ENCODE results near the gene NEK5.
"Not testable (repeated sequence)": the region's sequence is repeated elsewhere in the genome, so short reads cannot be mapped to it uniquely, and the experiment has no call there.

Gene NEK5

GRCh38 chr13:52109116-52109670 lies 19.7 kb downstream of the NEK5 start:
- peaks cover 2% of the 10 kb centered on the region for H3K27me3 Mint-ChIP-seq
- H3K4me1 Mint-ChIP-seq (ENCODE audit: low read depth), result no peaks in the 10 kb centered on the region
- H3K4me3 Mint-ChIP-seq, result no peak overlapping the region
- H3K36me3 Mint-ChIP-seq, result peaks cover 3% of the 10 kb centered on the region
- no peaks in the 10 kb centered on the region for H3K9me3 Mint-ChIP-seq (ENCODE audit: low read depth)
- no peak overlapping the region for H3K27ac Mint-ChIP-seq

- Mint-ChIP-seq H3K36me3 (peaks cover 3% of the 10 kb centered on the region), H3K4me1 (ENCODE audit: low read depth) (no peaks in the 10 kb centered on the region), H3K4me3 (no peak overlapping the region)
These were observed 23.0 kb downstream of the NEK5 start for GRCh38 chr13:52105841-52106240.

DNA sequence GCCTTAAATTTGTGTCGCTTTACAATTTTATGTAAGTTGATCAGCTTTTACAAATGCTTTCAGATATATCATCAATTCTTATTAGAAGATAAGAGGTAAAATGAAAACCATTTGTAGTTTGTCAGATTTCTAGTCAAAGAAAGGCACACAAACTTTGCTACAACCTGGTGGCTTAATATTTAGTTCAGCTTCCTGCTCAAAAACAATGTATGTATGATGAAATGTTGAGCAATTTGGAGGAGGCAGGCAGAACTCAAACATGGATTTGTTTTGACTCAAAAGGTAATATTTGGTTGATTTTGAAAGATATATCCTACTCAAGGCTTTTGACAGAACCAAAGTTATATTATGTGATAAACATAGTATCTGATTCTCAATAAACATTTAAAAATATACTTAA lies 24.2 kb downstream of the NEK5 start:
- Mint-ChIP-seq H3K27ac (no peak overlapping the region), H3K4me1 (ENCODE audit: low read depth) (no peaks in the 10 kb centered on the region), H3K9me3 (ENCODE audit: low read depth) (no peaks in the 10 kb centered on the region), H3K27me3 (peaks cover 2% of the 10 kb centered on the region), H3K4me3 (no peak overlapping the region), H3K36me3 (peaks cover 2% of the 10 kb centered on the region)

More at GRCh38 chr13:52105841-52106240, 23.0 kb downstream of the NEK5 start:
- Mint-ChIP-seq H3K27me3 (peaks cover 2% of the 10 kb centered on the region), H3K9me3 (ENCODE audit: low read depth) (no peaks in the 10 kb centered on the region), H3K27ac (no peak overlapping the region)

DNA sequence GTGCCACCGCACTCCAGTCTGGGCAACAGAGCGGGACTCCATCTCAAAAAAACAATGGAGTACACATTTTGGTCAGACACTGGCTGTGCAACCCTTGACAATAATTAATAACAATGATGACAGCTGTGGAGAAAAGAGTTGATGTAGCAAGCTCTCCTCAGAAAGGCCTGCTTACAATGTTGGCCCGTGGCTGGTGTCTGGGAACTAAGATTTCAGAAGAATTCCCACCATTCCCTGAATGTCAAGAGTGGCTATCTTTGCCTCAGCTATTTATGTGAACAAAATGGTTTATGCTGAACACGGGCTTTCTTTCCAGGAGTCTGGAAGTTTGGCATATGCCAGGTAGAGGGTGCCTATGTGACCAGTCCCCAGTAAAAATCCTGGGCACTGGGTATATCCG lies 25.5 kb downstream of the NEK5 start:
- no peaks in the 10 kb centered on the region for H3K36me3 Mint-ChIP-seq
- no peaks in the 10 kb centered on the region for H3K4me1 Mint-ChIP-seq (ENCODE audit: low read depth)
- H3K27me3 Mint-ChIP-seq, result peaks cover 2% of the 10 kb centered on the region
- H3K27ac Mint-ChIP-seq, result no peak overlapping the region
- no peak overlapping the region for H3K4me3 Mint-ChIP-seq
- H3K9me3 Mint-ChIP-seq (ENCODE audit: low read depth), result no peaks in the 10 kb centered on the region

- not testable (repeated sequence) for H3K27ac Mint-ChIP-seq, H3K36me3 Mint-ChIP-seq
These were observed 26.4 kb downstream of the NEK5 start for GRCh38 chr13:52102423-52102822.

GRCh38 chr13:52097197-52097596 lies 31.7 kb downstream of the NEK5 start:
- Mint-ChIP-seq H3K27me3 (peaks cover 1% of the 10 kb centered on the region), H3K4me3 (no peak overlapping the region), H3K36me3 (peaks cover 3% of the 10 kb centered on the region), H3K9me3 (ENCODE audit: low read depth) (no peaks in the 10 kb centered on the region), H3K27ac (no peak overlapping the region), H3K4me1 (ENCODE audit: low read depth) (no peaks in the 10 kb centered on the region)

More at GRCh38 chr13:52102423-52102822, 26.4 kb downstream of the NEK5 start:
- not testable (repeated sequence) for H3K4me3 Mint-ChIP-seq; H3K4me1 Mint-ChIP-seq (ENCODE audit: low read depth); H3K9me3 Mint-ChIP-seq (ENCODE audit: low read depth); H3K27me3 Mint-ChIP-seq

DNA sequence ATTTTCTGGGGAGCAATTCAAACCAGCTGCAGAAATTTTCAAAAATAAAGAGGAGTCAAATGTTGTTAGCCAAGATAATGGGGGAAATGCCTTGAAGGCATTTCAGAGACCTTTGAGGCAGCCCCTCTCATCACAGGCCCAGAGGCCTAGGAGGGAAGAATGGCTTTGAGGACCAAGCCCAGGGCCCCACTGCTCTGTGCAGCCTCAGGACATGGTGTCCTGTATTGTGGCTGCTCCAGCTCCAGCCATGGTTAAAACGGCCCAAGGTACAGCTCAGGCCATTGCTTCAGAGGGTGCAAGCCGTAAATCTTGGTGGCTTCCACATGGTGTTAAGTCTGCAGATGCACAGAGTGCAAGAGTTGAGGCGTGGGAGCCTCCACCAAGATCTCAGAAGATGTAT lies 32.1 kb downstream of the NEK5 start:
- H3K9me3 Mint-ChIP-seq (ENCODE audit: low read depth), result no peaks in the 10 kb centered on the region
- no peak overlapping the region for H3K4me3 Mint-ChIP-seq
- no peak overlapping the region for H3K27ac Mint-ChIP-seq
- no peaks in the 10 kb centered on the region for H3K4me1 Mint-ChIP-seq (ENCODE audit: low read depth)
- peaks cover 1% of the 10 kb centered on the region for H3K27me3 Mint-ChIP-seq
- peaks cover 3% of the 10 kb centered on the region for H3K36me3 Mint-ChIP-seq

DNA sequence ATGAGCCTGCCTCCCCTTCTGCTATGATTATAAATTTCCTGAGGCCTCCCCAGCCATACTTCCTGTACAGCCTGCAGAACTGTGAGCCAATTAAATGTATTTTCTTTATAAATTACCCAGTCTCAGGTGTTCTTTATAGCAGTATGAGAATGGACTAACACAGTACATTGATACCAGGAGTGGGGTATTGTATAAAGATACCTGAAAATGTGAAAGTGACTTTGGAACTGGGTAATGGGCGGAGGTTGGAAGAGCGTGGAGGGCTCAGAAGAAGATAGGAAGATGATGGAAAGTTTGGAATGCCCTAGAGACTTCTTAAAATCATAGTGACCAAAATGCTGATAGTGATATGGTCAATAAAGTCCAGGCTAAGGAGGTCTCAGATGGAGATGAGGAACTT lies 32.8 kb downstream of the NEK5 start:
- H3K27ac Mint-ChIP-seq, result no peak overlapping the region
- peaks cover 3% of the 10 kb centered on the region for H3K36me3 Mint-ChIP-seq
- H3K4me1 Mint-ChIP-seq (ENCODE audit: low read depth), result no peaks in the 10 kb centered on the region
- H3K9me3 Mint-ChIP-seq (ENCODE audit: low read depth), result no peaks in the 10 kb centered on the region
- no peak overlapping the region for H3K4me3 Mint-ChIP-seq
- peaks cover 1% of the 10 kb centered on the region for H3K27me3 Mint-ChIP-seq

DNA sequence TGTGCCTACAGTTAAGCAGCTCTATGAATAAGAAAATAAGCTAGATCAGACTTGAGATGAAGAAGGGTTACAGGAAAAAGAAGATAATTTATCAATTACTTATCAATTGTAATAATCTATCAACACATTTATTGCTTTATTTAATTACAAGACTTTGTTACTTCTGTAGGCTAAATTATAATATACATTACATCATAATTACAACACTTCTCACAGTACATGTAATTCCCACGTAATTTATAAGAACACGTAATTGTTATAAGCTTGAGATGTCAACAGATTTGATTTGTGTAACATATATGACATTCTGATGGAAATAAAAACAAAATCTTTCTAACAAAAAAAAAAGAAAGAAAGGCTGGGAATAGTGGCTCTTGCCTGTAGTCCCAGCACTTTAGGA lies 36.8 kb downstream of the NEK5 start:
- Mint-ChIP-seq H3K27ac (no peak overlapping the region), H3K4me1 (ENCODE audit: low read depth) (no peaks in the 10 kb centered on the region), H3K9me3 (ENCODE audit: low read depth) (no peaks in the 10 kb centered on the region), H3K36me3 (peaks cover 3% of the 10 kb centered on the region), H3K27me3 (peaks cover 3% of the 10 kb centered on the region), H3K4me3 (no peak overlapping the region)

DNA sequence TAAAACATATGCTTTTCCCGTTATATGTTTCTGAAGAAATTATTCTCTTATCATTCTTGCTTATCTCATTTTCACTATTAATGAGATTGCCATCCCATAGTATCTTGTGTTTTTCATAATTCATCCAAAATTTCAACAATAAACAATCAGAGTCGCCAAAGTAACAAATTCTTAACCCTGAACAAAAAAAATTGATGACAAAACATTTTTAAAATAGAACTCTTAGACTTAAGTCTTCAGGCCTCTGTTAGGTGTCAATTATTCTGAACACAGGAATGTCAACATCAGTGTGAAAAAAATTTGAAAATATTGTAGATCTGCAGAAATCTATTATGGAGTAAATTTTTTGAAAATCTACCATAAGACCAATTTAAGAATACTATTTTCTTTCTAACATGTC lies 37.4 kb downstream of the NEK5 start:
- Mint-ChIP-seq H3K4me1 (ENCODE audit: low read depth) (no peaks in the 10 kb centered on the region), H3K4me3 (no peak overlapping the region), H3K27ac (no peak overlapping the region), H3K27me3 (peaks cover 6% of the 10 kb centered on the region), H3K9me3 (ENCODE audit: low read depth) (no peaks in the 10 kb centered on the region), H3K36me3 (peaks cover 3% of the 10 kb centered on the region)

DNA sequence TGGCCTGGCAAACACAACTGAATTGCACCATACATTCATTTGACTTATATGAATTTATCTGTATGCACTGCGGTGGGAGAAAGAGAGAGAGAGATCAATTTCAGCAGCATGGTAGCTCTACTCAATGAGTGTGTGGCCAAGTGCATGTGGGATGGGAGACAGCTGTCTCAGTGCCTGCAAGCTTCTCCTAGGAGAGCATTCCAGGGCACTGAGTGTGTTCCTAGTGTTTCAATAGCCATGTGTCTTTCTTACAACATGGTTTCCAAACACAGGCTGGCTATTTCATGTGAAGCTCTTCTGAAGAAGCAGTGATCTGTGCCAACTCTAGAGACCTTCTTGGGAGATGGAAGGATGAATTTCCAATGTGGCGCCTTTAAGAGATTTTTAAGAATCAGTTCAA lies 43.5 kb downstream of the NEK5 start:
- H3K27ac Mint-ChIP-seq, result no peak overlapping the region
- no peaks in the 10 kb centered on the region for H3K9me3 Mint-ChIP-seq (ENCODE audit: low read depth)
- no peaks in the 10 kb centered on the region for H3K4me1 Mint-ChIP-seq (ENCODE audit: low read depth)
- no peak overlapping the region for H3K4me3 Mint-ChIP-seq
- peaks cover 7% of the 10 kb centered on the region for H3K27me3 Mint-ChIP-seq
- H3K36me3 Mint-ChIP-seq, result no peaks in the 10 kb centered on the region

DNA sequence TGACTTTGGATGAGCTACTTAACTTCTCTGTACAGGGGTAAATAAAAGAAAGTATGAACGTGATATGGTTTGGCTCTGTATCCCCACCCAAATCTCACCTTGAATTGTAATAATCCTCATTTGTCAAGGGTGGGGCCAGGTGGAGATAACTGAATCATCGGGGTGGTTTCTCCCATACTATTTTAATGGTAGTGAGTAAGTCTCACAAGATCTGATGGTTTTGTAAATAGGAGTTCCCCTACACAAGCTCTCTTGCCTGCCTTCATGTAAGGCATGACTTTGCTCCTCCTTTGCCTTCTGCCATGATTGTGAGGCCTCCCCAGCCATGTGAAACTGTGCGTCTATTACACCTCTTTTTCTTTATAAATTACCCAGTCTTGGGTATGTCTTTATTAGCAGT lies 43.9 kb downstream of the NEK5 start:
- H3K27me3 Mint-ChIP-seq; H3K9me3 Mint-ChIP-seq (ENCODE audit: low read depth); H3K36me3 Mint-ChIP-seq; H3K4me1 Mint-ChIP-seq (ENCODE audit: low read depth); H3K4me3 Mint-ChIP-seq; H3K27ac Mint-ChIP-seq: not testable (repeated sequence)

DNA sequence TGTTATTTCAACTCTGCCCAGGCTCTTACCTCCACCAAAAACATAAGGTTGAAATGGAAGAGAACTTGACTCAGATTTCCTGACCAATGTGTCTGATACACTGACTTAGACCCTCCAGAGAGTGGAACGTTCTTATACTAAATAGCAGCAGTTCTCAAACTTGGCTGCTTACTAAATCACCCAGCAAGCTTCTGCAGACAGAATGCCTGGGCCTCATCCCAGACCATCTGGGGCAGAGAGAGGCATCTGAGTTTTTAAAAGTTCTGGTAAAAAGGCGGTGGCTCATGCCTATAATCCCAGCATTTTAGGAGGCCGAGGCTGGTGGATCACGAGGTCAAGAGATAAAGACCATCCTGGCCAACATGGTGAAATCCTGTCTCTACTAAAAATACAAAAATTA lies 46.3 kb downstream of the NEK5 start:
- H3K36me3 Mint-ChIP-seq, result no peaks in the 10 kb centered on the region
- H3K4me1 Mint-ChIP-seq (ENCODE audit: low read depth), result no peaks in the 10 kb centered on the region
- peaks cover 7% of the 10 kb centered on the region for H3K27me3 Mint-ChIP-seq
- H3K4me3 Mint-ChIP-seq, result no peak overlapping the region
- H3K27ac Mint-ChIP-seq, result no peak overlapping the region
- no peaks in the 10 kb centered on the region for H3K9me3 Mint-ChIP-seq (ENCODE audit: low read depth)

GRCh38 chr13:52079891-52080290 lies 49.0 kb downstream of the NEK5 start:
- not testable (repeated sequence) for H3K27ac Mint-ChIP-seq; H3K9me3 Mint-ChIP-seq (ENCODE audit: low read depth); H3K27me3 Mint-ChIP-seq; H3K4me1 Mint-ChIP-seq (ENCODE audit: low read depth); H3K4me3 Mint-ChIP-seq; H3K36me3 Mint-ChIP-seq

DNA sequence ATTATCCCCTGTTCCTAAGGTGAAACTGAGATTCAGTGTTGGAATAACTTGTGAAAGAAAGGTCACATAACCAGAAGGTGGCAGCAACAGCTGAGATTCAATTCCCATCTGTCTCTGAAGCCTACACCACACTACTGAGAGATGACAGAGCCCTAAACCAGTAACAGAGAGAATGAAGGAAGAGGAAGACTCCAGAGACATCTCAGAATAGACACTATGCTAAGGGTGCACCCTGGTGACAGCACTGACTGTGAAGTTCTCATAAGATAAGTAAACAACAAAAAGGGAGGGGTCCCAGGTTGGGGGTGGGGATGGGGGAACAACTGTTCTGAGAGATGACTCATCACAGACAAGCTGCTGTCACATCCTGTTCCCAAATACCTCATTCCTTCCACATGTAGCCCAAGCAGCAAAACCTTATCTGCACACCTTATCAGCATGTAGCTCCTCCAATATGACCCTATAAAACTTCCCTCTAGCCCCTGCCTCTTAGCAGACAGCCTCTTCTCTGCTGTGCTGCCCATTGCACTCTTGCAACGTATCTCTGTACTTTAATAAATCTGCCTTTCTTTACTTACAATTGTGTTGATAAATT lies 57.8 kb downstream of the NEK5 start:
- Mint-ChIP-seq H3K36me3 (peaks cover 6% of the 10 kb centered on the region), H3K9me3 (ENCODE audit: low read depth) (peaks cover 9% of the 10 kb centered on the region), H3K27me3 (peaks cover 19% of the 10 kb centered on the region), H3K4me3 (no peak overlapping the region), H3K27ac (no peak overlapping the region), H3K4me1 (ENCODE audit: low read depth) (peaks cover 2% of the 10 kb centered on the region)

DNA sequence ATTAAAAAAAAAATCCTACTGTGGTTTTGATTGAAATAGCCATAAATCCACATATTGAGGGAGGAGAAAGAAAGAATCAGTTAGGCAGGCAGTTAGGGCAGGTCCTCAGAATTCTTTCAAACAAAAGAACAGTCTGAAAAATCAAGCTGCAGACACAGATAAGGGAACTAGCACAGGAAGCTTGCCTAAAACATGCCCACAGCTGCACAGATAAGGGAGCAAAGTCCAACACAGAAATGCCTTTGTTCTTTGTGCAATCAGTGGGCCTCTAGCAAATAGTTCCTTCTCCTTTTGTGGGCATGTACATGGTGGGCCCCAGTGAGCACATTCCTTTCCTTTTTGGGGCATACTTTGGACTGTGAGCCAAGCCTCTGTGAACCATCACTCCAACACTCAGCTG lies 61.6 kb downstream of the NEK5 start:
- Mint-ChIP-seq H3K36me3 (peaks cover 8% of the 10 kb centered on the region), H3K27ac (no peak overlapping the region), H3K4me1 (ENCODE audit: low read depth) (peaks cover 2% of the 10 kb centered on the region), H3K4me3 (no peak overlapping the region), H3K27me3 (peaks cover 11% of the 10 kb centered on the region), H3K9me3 (ENCODE audit: low read depth) (peaks cover 15% of the 10 kb centered on the region)

Data from activated naive CD8-positive, alpha-beta T cell (primary cell).